ENCODE data around the gene CLCA1.
"Not testable (repeated sequence)": the region's sequence is repeated elsewhere in the genome, so short reads cannot be mapped to it uniquely, and the experiment has no call there.

The CLCA1 gene

DNA sequence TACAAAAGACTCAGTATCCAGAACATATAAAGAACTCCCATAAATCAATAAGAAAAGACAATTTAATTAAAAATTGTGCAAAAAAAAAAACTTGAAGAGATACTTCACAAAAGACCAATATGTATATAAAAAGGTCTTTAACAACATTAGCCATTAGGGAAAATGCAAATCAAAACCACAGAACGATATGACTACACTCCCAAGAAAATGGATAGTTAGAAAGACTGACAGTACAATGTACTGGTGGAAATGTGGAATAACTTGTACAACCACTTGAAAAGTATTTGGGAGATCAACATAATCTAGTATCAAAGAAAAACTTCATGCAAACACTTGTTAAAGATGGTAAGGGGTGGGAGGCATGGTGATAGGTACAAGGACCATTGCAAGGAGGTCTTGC lies 3.9 kb upstream of the CLCA1 start:
- in situ Hi-C loops (cut with MboI; ENCODE audit: low sequenced_read_pairs), result no loop called here

DNA sequence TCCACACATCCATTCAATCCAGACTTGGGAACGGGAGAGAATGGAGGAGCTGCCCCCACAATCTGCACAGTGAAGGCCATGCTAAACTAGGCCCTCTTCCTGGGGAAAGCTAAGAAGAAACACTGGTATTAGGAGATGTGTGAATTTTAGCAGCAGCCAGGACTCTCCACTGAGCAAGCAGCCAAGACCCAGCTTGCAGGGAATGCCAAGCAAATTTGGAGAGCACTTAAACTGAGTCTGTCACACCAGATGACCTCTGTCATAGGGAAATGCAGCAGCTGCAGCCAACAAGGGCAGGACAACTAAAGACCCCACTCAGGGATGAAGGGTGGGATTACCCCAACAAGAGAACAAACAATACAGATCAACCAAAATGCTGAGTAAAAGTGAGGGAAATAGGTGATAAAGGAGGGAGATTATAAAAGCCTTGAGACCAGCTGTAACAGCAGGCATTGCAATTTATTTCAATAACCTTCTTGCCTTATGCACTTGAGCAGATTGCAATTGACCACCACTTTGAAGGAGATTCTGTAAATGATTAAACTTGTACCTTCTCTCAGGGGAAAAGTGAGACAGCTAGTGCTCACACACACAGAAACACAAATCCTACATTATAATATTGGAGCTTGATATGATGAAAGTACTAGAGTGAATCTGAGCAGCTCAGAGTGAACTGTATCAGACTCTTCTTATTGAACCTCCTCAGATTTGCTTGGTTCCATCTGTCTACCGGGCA lies 2.5 kb upstream of the CLCA1 start:
- in situ Hi-C loops (cut with MboI; ENCODE audit: low sequenced_read_pairs), result no loop called here

DNA sequence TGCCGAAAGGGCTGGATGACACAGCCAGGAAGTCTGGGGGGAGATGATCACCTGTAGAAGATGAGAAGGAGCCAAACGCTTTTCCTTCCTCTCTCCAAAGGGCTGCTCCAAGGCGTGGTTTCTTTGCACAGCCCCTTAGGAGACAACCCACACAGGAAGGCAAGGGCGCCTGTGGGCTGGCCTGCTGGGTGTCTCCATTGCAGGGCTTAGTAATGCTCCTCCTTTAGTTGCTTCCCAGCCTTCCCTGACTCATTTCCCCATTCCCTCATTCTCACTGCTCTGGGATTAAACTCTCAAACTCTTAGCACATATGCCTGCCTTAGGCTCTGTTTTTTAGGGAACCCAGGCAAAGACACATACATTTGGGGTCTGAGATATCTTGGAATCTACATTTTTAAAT lies 1.7 kb upstream of the CLCA1 start:
- in situ Hi-C loops (cut with MboI; ENCODE audit: low sequenced_read_pairs), result no loop called here

DNA sequence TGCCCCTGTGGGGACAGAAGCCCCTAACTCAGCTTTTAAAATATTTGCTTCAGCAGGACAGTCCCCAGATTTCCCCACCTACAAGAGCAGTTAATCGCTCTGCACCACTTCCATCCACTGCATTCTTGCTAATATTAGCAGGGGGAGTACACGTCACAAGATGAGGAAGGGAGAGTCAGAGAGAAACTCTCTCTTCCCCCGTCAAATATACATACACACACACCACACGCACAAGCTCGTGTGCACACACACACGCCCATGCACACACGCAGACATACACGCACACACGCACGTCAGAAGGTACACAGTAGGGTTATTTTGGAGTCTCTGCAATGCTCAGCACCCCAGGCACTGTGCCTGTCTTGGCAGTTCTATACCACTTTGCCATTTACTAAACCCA lies 2.1 kb downstream of the CLCA1 start:
- in situ Hi-C loops (cut with MboI; ENCODE audit: low sequenced_read_pairs), result no loop called here

DNA sequence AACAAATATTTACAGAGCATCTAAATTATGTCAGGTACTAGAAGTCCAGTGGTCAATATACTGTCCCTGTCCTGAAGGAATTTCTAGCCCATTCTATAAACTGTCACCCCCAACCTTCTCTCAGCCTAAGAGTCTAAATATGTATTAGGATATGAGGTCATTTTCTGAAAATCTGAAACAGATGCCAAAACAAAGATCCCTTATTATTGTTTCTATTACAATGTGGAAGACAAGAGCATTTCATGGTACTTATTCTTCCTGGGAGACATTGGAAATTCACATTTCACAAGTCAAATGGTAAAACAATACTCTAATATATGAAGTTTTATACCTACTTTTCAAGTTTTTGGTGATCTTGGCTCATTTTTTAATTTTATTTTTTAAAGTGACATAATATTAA lies 2.6 kb downstream of the CLCA1 start:
- in situ Hi-C loops (cut with MboI; ENCODE audit: low sequenced_read_pairs), result no loop called here

DNA sequence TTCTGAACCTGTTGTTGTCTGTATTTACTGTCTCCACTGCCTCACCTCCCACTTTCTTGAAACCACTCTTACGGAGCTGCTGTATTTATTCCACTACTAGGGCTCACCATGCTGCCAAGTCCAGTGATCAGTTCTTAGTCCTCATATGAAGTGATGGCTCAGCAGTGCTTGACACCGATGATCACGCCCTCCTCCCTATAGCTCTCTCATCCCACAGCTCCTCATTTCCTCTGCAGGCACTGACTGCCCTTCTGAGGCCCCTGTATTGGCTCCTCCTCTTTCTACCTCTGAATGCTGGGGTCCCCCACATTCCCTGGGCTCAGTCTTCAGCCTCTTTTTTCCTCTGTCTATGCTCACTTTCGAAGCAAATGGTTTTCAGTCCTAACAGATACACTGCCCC lies 3.4 kb downstream of the CLCA1 start:
- in situ Hi-C loops (cut with MboI; ENCODE audit: low sequenced_read_pairs), result no loop called here

DNA sequence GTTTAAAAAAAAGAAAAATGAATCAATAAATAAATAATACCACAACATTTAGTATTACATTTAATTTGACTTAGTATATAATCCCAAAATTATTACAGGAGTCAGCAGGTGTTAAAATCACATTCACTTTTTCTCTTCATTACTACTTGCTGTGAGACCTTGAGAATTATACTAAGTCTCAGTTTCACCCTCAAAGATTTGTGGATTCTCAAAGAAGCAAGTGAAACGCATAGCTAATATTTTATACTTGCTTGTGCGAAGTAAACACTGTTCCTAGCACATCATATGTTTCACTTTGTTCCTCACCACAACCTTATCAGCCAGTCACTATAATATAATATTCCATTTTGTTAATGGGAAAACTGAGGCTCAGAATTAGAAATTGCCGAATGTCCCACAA lies 4.0 kb downstream of the CLCA1 start:
- in situ Hi-C loops (cut with MboI; ENCODE audit: low sequenced_read_pairs), result no loop called here

DNA sequence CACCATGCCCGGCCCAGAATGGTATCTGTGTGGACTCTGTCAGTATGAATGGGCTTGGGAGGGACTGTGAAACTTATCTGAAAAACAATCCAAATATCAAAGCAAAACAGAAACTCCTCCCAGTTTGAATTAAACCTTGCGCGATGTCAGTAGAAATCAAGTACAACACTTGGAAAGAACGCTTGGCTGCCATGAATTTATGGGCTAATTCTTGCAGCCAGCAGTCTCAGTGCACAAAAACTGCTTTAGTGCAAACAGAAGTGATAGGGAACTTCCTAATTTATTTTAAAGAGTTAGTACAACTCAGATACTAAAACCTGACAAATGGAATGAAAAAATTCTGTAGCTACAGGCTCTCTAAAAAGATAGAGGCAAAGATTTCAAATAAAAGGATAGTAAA lies 8.5 kb downstream of the CLCA1 start:
- in situ Hi-C loops (cut with MboI; ENCODE audit: low sequenced_read_pairs), result no loop called here

DNA sequence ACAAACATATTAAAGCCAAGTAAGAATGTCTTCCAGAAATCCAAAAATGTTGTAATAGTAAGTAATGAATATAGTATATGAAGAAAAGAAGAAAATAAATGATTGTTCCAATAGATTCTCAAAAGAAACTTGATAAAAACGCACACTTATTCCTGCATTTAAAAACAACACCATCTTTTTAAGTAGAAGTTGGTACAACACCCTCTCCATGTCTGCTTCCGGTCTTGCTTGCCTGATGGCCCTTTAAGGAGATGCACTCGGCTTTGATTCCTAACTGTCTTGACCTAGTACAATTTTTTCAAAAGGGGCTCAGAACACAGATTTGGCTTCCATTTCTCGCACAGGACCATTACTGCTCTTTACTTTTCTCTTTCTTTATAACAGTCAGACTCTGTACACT lies 9.0 kb downstream of the CLCA1 start:
- in situ Hi-C loops (cut with MboI; ENCODE audit: low sequenced_read_pairs), result no loop called here

DNA sequence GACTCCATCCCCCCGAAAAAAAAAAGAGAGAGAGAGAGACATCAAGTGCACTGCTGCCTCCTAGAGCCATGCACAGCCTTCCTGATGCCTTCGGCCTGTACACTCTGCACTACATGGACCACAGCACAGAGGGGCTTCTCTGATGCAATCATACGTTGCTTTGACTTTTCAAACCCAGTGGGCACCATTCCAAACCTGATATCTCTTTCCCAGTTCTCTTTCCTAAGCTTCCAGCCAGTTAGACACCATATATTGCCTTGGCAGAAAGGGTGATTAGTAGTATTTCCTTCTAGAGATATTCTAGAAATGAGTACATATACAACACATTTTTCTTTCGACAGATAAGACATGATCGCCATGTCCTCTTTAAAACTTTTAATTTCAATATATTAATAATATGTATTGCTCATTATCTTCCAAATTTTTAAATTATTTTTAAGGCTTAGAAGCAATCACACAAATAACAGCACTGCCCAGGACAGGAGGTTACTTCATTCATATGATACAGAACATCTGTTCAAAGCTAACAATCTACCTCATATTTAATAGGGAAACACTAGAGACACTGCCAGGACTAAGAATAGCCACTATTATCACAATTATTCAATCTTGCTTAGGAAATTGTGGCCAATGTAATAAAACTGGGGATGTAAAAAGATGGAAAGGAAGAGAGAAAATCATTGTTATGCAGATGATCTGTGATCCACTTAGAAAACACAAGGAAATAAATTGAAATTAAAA lies 9.9 kb downstream of the CLCA1 start:
- in situ Hi-C loops (cut with MboI; ENCODE audit: low sequenced_read_pairs), result no loop called here

DNA sequence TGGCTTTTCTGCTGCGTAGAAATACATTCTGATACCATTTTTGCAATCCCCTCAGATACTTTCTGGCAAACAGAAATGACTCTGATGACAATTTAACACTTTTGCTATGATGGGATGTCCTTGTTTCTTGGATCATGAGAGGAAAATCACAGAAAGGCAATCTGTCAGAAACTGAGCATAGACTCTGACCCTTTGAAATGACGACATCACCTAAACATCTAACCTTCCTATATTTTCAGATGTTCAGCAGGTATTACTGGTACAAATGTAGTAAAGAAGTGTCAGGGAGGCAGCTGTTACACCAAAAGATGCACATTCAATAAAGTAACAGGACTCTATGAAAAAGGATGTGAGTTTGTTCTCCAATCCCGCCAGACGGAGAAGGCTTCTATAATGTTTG lies 13.2 kb downstream of the CLCA1 start:
- in situ Hi-C loops (cut with MboI; ENCODE audit: low sequenced_read_pairs), result no loop called here

DNA sequence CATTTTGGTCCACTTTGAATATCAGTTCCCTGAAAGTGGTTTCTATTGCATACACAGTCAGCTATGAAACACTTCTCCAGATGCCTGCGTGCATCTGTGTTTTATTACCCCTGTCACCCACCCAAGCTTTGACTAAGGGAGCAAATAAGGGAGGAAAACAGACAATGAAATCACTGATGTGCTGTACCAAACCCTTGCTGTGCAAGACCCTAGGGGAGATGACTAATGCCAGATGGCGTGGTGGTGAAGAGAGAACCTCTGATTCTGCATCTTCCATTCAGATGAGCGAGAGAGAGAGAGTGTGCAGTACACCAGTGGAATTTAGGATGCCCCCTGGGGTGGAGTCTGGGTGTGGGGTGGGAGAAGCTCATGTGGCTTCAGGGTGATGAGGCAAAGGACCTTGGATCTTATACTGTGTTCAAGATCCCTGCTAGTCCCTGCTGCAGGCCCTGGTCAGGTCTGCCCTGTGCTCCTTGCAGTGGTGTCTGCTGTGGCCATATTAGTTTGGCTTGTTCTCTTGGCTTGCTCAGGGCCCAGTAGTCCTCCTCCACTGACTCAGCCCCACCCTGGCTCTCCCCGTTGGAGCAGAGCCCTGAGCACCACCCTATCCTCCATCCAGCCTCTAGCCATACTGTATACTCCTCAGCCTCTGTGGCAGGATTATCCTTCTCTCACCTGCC lies 18.5 kb downstream of the CLCA1 start:
- in situ Hi-C loops (cut with MboI; ENCODE audit: low sequenced_read_pairs), result no loop called here

DNA sequence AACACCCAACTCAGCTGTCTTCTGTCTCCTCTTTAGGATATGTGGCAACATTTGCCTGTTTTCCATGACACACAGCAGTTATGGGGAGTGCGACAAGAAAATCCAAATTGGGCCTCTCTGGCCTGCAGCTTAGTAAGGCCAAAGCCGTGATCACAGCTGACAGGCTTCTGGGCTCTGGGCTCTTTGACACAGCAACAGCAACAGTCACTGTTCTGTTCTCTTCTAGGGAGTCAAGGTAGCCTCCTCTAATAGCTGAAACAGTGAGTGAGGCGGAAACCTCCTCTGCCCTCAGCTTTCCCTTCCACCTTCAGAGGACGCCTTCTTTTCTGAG lies 19.0 kb downstream of the CLCA1 start:
- in situ Hi-C loops (cut with MboI; ENCODE audit: low sequenced_read_pairs), result no loop called here

DNA sequence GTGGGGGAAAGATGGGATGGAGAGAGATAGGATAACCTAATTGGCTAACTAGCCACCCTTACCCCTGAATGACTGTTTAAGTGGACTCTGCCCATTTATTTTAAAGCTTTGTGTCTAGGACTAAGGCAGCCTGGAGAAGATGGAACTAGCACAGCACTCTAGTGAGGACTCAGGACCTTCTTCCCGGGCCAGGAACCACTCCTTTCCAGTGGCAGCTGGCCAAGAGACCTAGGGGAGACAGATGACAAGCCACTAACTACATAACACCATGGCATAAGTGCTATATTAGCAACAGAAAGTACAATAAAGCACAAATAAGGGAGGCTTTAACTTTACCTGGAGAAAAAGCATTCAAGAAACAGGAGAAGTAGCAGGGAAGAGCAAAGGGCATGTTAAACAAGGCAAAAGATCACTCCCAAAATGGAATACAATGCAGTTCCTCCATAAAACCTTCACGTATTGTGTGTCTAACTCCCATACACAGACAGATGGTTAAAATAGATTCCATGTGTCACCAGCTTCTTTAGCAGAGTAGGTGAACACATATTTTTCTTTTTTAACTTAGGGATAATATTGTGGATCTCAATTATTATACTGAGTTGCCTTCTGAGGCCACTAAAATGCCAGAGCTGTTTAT lies 20.6 kb downstream of the CLCA1 start:
- in situ Hi-C loops (cut with MboI; ENCODE audit: low sequenced_read_pairs), result no loop called here

DNA sequence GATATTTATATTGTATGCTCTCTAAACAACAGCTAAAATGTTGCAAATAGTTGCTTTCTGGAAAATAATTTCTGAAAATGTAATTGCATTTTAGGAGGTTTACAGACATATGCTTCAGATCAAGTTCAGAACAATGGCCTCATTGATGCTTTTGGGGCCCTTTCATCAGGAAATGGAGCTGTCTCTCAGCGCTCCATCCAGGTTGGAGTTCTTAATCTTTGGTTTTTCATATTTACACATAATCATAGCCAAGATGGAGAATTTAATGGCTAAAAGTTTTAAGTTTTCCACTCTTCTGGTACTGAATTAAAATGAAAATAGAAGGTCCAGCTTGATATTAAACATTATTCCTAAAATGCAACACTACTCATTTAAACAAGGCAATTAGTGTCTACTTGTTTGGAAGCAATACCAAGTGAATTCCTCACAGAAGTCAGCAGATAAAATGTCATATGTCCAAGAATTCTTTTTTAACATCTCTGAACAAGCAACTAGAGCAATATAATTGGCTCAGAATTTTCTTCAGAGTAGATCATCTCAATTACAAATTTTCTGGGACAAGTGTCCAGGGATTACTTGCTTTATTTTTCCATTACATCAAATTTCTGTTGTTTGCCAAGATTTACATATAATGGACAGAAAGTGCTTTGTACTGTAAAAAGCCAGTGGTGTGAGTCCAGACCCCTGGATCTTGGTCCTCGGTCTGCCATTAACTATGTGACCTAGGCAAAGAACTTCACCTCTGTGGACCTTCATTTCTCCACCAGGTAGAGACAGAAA lies 22.6 kb downstream of the CLCA1 start:
- in situ Hi-C loops (cut with MboI; ENCODE audit: low sequenced_read_pairs), result no loop called here

DNA sequence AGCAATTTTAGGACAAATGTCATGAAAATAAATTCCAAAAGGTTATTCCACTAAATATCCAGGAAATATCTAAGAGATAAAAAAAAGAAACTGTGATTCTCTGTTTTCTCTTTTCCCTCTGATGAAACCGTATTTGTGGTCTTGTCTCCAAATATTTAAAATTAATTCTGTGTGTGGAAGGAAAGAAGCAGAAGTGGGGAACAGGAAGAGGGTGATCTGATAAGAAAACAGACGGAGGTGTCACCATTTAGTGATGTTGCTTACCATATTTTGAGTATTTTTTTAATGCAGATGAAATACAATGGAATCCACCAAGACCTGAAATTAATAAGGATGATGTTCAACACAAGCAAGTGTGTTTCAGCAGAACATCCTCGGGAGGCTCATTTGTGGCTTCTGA lies 29.6 kb downstream of the CLCA1 start:
- in situ Hi-C loops (cut with MboI; ENCODE audit: low sequenced_read_pairs), result no loop called here

DNA sequence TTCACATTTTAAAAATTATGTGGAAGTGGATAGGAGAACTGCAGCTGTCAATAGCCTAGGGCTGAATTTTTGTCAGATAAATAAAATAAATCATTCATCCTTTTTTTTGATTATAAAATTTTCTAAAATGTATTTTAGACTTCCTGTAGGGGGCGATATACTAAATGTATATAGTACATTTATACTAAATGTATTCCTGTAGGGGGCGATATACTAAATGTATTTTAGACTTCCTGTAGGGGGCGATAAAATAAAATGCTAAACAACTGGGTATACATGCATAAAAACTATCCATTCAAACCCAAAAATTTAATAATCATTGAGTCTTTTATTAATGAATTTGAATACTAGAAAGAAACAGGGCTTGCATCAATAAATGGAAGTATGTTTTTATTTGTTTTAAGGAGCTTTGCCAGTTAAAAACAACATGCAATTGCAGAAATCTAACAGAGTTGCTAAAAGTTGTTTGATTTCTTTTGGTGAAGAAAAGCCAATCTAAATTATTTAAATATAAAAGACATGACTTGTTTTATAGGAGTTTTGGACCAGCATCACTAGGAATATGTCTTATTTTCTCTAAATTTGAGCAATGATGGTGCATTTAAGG lies 31.4 kb downstream of the CLCA1 start:
- in situ Hi-C loops (cut with MboI; ENCODE audit: low sequenced_read_pairs), result no loop called here

DNA sequence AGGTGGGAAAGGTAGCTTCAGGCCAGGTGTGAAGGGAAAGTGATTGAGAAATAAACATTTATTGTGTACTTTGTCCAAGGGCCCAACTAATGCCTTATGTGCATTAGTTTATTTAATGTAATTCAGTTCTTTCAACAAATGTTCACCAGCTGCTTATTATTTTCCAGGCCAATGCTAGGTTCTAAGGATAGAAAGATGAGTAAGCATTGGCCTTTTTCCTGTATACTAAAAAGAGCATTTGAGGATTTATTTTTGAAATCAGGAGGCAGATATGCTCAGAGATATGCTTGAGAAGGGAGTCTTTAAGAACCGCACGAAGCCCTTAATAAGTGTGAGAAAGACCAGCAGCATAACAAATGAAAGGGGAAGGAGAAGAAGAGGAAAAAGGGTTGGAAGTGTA lies 32.0 kb downstream of the CLCA1 start:
- in situ Hi-C loops (cut with MboI; ENCODE audit: low sequenced_read_pairs), result no loop called here

DNA sequence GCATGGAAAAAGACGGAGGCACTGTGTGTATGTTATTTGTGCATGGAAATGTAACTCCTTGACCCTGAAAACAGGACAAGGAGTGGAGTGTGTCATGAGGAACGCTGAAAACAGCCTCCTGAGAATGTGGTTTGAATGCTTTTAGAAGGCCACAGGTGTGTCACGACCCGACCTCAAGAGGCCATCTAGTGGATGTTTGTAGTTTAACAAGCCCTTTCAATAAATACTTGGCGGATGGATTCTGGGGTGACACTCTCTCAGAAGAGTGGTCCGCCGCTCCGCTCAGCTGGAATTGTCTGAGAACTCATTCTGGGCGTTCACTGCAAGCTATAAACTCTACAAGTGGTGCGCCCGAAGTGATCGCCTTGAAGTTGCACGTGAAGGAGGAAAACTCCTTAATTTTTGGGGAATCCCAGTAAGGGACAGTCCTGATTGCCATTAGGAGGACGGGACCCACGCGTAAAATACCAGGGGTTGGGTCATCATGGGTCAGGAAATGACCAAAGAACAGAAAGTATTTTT lies 33.5 kb downstream of the CLCA1 start:
- in situ Hi-C loops (cut with MboI; ENCODE audit: low sequenced_read_pairs), result not testable (repeated sequence)

DNA sequence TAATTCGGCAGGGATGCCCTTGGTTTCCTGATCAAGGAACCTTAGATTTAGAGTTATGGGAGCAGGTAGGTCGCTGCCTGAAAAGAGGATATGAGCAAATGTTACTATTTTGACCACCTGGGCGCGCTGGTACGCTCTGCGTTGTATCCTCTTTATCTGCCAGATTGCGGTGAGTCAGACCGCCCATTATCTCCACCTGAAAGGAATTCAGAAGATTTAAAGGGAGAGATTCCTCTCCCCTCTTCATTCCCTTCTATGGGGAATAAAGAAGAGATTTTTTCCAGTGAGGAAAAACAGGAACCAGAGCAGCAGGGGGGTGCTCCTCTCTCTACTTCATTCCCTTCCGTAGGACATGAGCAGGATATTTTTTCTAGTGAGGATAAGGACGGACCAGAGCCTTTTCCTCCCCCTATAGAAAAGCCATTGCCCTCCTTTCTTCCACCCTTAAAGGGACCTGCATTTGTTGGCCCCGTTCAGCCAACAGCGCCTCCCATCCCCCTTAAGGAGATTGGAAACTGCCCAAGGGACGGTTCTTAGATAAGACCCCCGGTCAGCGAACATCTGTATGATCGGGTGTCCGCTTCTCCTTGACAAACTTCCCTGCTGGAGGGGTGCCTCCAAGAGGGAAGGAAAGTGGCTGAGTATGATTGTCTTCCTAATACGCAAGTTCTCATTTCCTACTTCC lies 34.1 kb downstream of the CLCA1 start:
- in situ Hi-C loops (cut with MboI; ENCODE audit: low sequenced_read_pairs), result no loop called here

Data from HL-60/S4 (cell line).